OCI-LY1 (cell line): ENCODE results near the gene PKNOX2.

ENCODE experiments used
- CTCF ChIP-seq: fragments of 200-600 bp; sonication (generic), shearing (Covaris generic); IDR thresholded peaks from 2 replicates; pipeline ENCODE4 v1.5.1; 2017; ENCODE audit warnings: mild to moderate bottlenecking, antibody characterized with exemption, low read length, moderate library complexity, mixed read lengths
- EZH2 ChIP-seq: fragments of 200-600 bp; sonication (generic), shearing (Covaris generic); IDR thresholded peaks from 2 replicates; pipeline ENCODE4 v1.8.0; 2017; ENCODE audit warnings: borderline replicate concordance, mixed run types, mild to moderate bottlenecking, antibody characterized with exemption, low read length, moderate library complexity, mixed read lengths

- no peak for TF ChIP-seq CTCF
- no peak for TF ChIP-seq EZH2
Observed at GRCh38 chr11:125384825-125385224, 220.3 kb downstream of the PKNOX2 start.
